Breast epithelium (tissue), 3 donors: Measurements from ENCODE around the gene PHACTR3.

ENCODE experiments used
- POLR2AphosphoS5 ChIP-seq, 3 donors: sonication (generic); formaldehyde crosslinking; IDR thresholded peaks; one replicate each; pipeline ENCODE4 v1.6.1; 2017; ENCODE audit warnings: antibody characterized with exemption in 3 of 3
- TF ChIP-seq, protein P1 (sequence below), 3 donors: fragments of 450-650 bp; IDR thresholded peaks; one replicate each; pipeline ENCODE4 v1.5.1; 2016 to 2017; ENCODE audit warnings: antibody characterized with exemption in 3 of 3, mild to moderate bottlenecking in 3 of 3, moderate library complexity in 3 of 3

DNA sequence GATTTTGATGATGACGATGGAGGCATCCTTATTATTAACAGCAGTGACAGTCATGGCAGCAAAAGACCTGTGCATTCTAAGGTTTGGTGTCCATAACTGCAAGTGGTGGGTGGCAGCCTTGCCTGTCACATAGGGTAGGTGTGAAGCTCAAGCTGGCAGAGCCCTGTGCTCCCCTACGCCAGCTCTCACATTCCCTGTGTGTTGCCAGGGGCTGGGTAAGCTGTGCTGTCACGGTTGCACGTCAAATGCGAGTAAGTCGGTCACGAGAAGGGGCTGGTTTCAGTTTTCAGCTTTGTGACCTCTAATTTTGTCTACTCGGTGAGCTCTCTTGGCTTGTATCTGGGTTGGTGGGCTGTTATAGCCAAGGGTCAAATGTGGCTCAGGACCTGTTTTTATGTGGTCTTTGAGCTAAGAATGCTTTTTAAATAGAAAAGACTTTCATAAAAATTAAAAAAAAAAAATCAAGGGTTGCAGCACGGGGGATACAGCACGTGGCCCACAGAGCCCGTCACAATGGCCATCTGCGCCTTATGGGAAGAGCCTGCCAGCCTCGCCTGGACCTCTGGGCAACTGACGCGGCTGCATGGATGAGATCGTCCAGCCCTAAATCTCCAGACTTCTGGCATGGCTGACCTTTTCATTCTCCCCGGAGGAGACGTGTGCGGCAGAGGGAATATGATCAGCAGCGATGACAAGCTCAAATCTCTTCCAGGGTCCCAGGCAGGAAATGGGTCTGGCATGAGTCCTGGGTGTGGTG, 148.5 kb downstream of the PHACTR3 start:
- TF ChIP-seq, protein P1, sequence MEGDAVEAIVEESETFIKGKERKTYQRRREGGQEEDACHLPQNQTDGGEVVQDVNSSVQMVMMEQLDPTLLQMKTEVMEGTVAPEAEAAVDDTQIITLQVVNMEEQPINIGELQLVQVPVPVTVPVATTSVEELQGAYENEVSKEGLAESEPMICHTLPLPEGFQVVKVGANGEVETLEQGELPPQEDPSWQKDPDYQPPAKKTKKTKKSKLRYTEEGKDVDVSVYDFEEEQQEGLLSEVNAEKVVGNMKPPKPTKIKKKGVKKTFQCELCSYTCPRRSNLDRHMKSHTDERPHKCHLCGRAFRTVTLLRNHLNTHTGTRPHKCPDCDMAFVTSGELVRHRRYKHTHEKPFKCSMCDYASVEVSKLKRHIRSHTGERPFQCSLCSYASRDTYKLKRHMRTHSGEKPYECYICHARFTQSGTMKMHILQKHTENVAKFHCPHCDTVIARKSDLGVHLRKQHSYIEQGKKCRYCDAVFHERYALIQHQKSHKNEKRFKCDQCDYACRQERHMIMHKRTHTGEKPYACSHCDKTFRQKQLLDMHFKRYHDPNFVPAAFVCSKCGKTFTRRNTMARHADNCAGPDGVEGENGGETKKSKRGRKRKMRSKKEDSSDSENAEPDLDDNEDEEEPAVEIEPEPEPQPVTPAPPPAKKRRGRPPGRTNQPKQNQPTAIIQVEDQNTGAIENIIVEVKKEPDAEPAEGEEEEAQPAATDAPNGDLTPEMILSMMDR (IDR thresholded peaks at IDR 0.05), result no peak
- TF ChIP-seq POLR2AphosphoS5 (IDR thresholded peaks at IDR 0.05), result no peak
